Measurements from ENCODE around the gene FASN.

Gene FASN

DNA sequence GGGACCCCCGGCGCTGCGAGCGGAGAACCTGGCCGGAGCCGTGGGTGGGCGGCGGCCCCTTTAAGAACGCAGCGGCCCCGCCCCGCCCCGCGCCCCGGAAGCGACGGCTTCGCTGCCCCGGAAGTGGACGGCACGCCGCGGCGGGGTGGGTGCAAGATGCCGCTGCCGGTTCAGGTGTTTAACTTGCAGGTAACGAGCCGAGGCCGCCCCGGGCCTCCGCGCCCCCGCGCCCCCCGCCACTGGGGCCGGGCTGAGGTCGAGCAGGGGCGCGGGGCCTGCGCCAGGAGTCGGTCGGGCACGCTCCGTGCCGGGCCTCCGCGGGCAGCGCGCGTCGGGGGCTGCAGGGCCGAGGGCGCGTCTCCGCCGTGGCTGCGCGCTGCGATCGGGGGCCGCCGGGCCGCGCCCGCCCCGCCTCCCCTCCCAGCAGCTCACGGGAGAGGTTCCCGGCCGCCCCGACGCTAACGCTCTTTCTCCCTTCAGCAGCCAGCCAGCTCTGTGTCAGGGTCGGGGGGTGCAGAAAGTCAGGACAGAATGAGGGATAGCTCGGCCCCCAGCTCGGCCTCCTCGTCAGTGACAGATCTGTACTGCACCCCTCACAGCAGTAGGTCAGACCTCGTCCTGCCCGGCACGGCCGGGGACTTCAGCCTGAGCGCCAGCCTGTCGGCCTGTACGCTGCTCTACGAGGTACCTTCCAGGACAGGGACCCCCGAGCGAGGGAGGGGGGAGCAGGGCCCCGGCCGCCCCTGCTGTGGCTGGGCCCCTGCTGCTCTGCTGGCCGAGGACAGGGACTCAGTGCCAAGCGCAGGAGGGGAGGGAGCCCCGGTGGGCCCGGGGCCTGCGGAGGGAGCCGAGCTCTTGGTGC is 46.0 kb downstream of the FASN start, which contains the start of the genes GPS1 and RFNG:
GPS1 (plus strand) TSS at position 123 of the 862 bp plus-strand sequence; CDS start at position 157, 34 bp downstream.
RFNG (minus strand) TSS at position 36 of the 862 bp plus-strand sequence. CDS start 45 bp downstream, outside the sequence.
- Histone ChIP-seq H3K27me3 (replicated peaks; ENCODE audit: insufficient read depth, low read length) (no peaks in the 10 kb centered on the region), H3K79me2 (ENCODE audit: low read length) (peaks cover 24% of the 10 kb centered on the region), H3K4me3 (ENCODE audit: low read length) (peak within 1 kb of the TSS; percentile 83), H3K27ac (ENCODE audit: low read length) (no peak within 1 kb of the TSS), H3K9me3 (replicated peaks; ENCODE audit: insufficient read depth, low read length) (no peaks in the 10 kb centered on the region), H3K4me1 (ENCODE audit: low read length) (peaks cover 7% of the 10 kb centered on the region; the same call in 1 of the 2 replicates), H3K36me3 (replicated peaks; ENCODE audit: insufficient read depth, low read length) (no peaks in the 10 kb centered on the region; the same call in 1 of the 2 replicates), H3K9me2 (replicated peaks; ENCODE audit: insufficient read depth, low read length) (no peaks in the 10 kb centered on the region), H3K4me2 (ENCODE audit: low read depth, low read length) (peak within 1 kb of the TSS; percentile 98), H3F3A (ENCODE audit: insufficient read depth, low read length) (no peaks in the 10 kb centered on the region), H4K20me1 (ENCODE audit: insufficient read depth, low read length) (no peaks in the 10 kb centered on the region), H3K9ac (ENCODE audit: low read length) (peak within 1 kb of the TSS; percentile 77), H2AFZ (ENCODE audit: low read length) (peak within 1 kb of the TSS; percentile 51)
- TF ChIP-seq EZH2phosphoT487 (IDR thresholded peaks at IDR 0.05; ENCODE audit: low read length) (no peak), EZH2 (optimal IDR thresholded peaks at IDR 0.05; ENCODE audit: low read depth, low read length) (no peak)
- TF ChIP-seq, protein P1, sequence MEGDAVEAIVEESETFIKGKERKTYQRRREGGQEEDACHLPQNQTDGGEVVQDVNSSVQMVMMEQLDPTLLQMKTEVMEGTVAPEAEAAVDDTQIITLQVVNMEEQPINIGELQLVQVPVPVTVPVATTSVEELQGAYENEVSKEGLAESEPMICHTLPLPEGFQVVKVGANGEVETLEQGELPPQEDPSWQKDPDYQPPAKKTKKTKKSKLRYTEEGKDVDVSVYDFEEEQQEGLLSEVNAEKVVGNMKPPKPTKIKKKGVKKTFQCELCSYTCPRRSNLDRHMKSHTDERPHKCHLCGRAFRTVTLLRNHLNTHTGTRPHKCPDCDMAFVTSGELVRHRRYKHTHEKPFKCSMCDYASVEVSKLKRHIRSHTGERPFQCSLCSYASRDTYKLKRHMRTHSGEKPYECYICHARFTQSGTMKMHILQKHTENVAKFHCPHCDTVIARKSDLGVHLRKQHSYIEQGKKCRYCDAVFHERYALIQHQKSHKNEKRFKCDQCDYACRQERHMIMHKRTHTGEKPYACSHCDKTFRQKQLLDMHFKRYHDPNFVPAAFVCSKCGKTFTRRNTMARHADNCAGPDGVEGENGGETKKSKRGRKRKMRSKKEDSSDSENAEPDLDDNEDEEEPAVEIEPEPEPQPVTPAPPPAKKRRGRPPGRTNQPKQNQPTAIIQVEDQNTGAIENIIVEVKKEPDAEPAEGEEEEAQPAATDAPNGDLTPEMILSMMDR (IDR thresholded peaks at IDR 0.05; ENCODE audit: low read length): no peak
- peak; percentile 83 for DNase-seq

DNA sequence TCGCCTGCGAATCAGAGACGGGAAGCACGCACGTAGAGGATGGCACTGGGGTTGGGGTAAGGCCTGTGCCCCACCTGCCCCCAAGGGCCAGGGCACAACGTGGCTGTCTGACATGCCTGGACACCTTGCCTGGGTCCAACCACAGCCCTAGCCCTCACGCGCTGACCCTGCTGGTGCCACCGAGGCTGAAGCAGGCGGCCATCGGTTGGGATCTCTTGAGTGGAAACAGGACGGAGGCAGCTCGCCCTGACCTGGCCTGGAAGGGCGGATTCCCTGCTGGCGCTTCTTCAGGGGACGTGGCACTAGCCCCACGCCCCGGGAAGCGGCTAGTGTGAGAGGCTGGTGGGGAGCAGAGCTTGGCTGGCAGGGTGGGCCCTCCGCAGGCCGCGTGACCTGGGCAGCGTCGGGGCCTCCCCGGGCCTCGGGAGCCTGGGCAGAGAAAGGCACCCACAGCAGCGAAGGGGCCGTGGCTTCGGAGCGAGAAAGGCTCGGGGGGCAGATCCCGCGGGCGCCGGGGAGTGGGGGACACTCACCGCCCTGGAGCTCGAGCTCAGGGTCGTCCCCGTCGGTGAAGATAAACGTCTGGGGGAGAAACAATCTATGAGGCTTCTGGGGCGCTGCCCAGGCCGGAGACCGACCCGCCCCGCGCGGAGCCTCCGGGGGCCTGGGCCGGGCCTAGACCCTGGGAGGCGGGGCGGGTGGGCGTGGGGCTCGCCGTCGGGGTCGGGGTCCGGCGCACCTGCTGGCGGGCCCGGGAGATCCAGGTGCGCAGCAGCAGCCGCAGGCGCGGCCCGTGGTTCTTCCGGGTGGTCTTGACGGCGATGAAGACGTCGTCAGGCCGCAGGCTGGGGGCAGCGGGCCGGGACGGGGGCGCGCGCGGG is 47.0 kb downstream of the FASN start:
- Histone ChIP-seq H3K79me2 (ENCODE audit: low read length) (peaks cover 24% of the 10 kb centered on the region), H3K9me3 (replicated peaks; ENCODE audit: insufficient read depth, low read length) (no peaks in the 10 kb centered on the region), H3K9me2 (replicated peaks; ENCODE audit: insufficient read depth, low read length) (no peaks in the 10 kb centered on the region), H3K4me1 (ENCODE audit: low read length) (peaks cover 7% of the 10 kb centered on the region; the same call in 1 of the 2 replicates), H3K27me3 (replicated peaks; ENCODE audit: insufficient read depth, low read length) (no peaks in the 10 kb centered on the region), H3K4me2 (ENCODE audit: low read depth, low read length) (peak overlapping the region; percentile 94), H4K20me1 (ENCODE audit: insufficient read depth, low read length) (no peaks in the 10 kb centered on the region), H3K27ac (ENCODE audit: low read length) (no peak overlapping the region), H3F3A (ENCODE audit: insufficient read depth, low read length) (no peaks in the 10 kb centered on the region), H3K9ac (ENCODE audit: low read length) (peak overlapping the region; percentile 37; the same call in 1 of the 2 replicates), H2AFZ (ENCODE audit: low read length) (peak overlapping the region; percentile 51), H3K36me3 (replicated peaks; ENCODE audit: insufficient read depth, low read length) (no peaks in the 10 kb centered on the region; the same call in 1 of the 2 replicates), H3K4me3 (ENCODE audit: low read length) (peak overlapping the region; percentile 64)
- TF ChIP-seq, protein P1 (IDR thresholded peaks at IDR 0.05; ENCODE audit: low read length): no peak
- DNase-seq: no peak

DNA sequence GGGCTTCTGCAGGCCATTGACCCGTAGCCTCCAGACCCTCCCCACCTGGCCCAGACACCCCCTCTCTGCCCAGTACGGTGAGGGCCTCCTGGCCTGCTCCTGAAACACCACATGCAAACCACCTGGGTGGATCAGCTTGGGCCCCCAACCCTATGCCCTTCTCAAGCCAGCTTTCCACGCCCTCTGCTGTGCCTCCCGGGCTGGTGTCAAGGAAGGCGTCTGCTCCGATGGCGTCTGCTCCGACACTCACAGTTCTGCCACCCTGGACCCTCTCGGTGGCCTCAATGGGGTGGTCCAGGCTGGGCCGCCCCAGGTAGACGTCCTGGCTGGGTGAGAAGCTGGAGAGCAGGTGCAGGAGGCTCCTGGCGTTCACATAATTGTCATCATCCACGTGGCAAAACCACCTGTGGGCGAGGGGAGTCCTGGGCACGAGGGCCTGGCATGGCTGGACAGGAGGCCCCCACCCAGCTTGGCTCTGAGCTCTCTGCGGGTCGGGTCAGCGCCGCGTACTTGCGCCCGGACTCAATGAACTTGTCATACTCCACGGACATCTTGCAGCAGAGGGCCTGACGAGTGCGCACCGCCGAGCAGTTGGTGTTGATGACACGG is 47.8 kb downstream of the FASN start:
- H3K9me2 ChIP-seq (replicated peaks; ENCODE audit: insufficient read depth, low read length): no peaks in the 10 kb centered on the region
- H3K79me2 ChIP-seq (ENCODE audit: low read length): peaks cover 24% of the 10 kb centered on the region
- H3K9me3 ChIP-seq (replicated peaks; ENCODE audit: insufficient read depth, low read length): no peaks in the 10 kb centered on the region
- TF ChIP-seq EZH2 (optimal IDR thresholded peaks at IDR 0.05; ENCODE audit: low read depth, low read length): no peak
- TF ChIP-seq EZH2phosphoT487 (IDR thresholded peaks at IDR 0.05; ENCODE audit: low read length): no peak
- H3F3A ChIP-seq (ENCODE audit: insufficient read depth, low read length): no peaks in the 10 kb centered on the region
- no peaks in the 10 kb centered on the region for H4K20me1 ChIP-seq (ENCODE audit: insufficient read depth, low read length)
- peaks cover 7% of the 10 kb centered on the region; the same call in 1 of the 2 replicates for H3K4me1 ChIP-seq (ENCODE audit: low read length)
- no peak overlapping the region for H3K27ac ChIP-seq (ENCODE audit: low read length)
- no peaks in the 10 kb centered on the region; the same call in 1 of the 2 replicates for H3K36me3 ChIP-seq (replicated peaks; ENCODE audit: insufficient read depth, low read length)
- H3K9ac ChIP-seq (ENCODE audit: low read length): no peak overlapping the region
- H3K27me3 ChIP-seq (replicated peaks; ENCODE audit: insufficient read depth, low read length): no peaks in the 10 kb centered on the region
- H3K4me2 ChIP-seq (ENCODE audit: low read depth, low read length): peak overlapping the region; percentile 94
- no peak overlapping the region; the same call in 1 of the 2 replicates for H3K4me3 ChIP-seq (ENCODE audit: low read length)
- H2AFZ ChIP-seq (ENCODE audit: low read length): no peak overlapping the region
- no peak for DNase-seq

Data from MM.1S (cell line).